Prostate gland (tissue), 2 donors: ENCODE measurements around the gene TMEM91. TPM values are rescaled to one million over a fixed set of nuclear protein-coding genes. Genes with fewer than 3 reads are reported as not detected.

Experiments
- DNase-seq: peaks from one replicate; pipeline ENCODE4 v3.0.0-alpha.2; 2019; ENCODE audit warnings: low spot score
- H3K27ac ChIP-seq, 2 donors: fragments of 200-600 bp; sonication (generic); 2 replicates each; pipeline ENCODE4 v1.5.1; 2017 to 2019
- H3K27me3 ChIP-seq: fragments of 200-600 bp; sonication (generic); replicated peaks from 2 replicates; pipeline ENCODE4 v1.5.1; 2019; ENCODE audit not compliant: insufficient read depth
- H3K36me3 ChIP-seq, 2 donors: fragments of 200-600 bp; sonication (generic); 1 replicate in 1 of 2; 2 replicates in 1 of 2; pipeline versions ENCODE4 v1.5.1 to v1.8.1; 2017 to 2019
- H3K4me1 ChIP-seq: fragments of 200-600 bp; sonication (generic); replicated peaks from 2 replicates; pipeline ENCODE4 v1.5.1; 2019
- H3K4me3 ChIP-seq, 2 donors: fragments of 200-600 bp; sonication (generic); 2 replicates each; pipeline ENCODE4 v1.5.1; 2017 to 2019
- H3K9me3 ChIP-seq: fragments of 200-600 bp; sonication (generic); 2 replicates; pipeline ENCODE4 v1.5.1; 2017
- CTCF ChIP-seq, 4 experiments: fragments of 200-600 bp in 2 of 4; fragments of 450-650 bp in 2 of 4; sonication (generic) in 2 of 4; IDR thresholded peaks; 1 replicate in 3 of 4; 2 replicates in 1 of 4; pipeline ENCODE4 v1.5.1; 2016 to 2019; ENCODE audit warnings: antibody characterized with exemption in 4 of 4, mild to moderate bottlenecking in 2 of 4, moderate library complexity in 2 of 4
- POLR2A ChIP-seq: fragments of 450-650 bp; IDR thresholded peaks from one replicate; pipeline ENCODE4 v1.6.1; 2016; ENCODE audit warnings: antibody characterized with exemption, mild to moderate bottlenecking
- POLR2AphosphoS5 ChIP-seq: sonication (generic); formaldehyde crosslinking; IDR thresholded peaks from one replicate; pipeline ENCODE4 v1.6.1; 2017; ENCODE audit warnings: antibody characterized with exemption
- WGBS: methylation state at CpG from one replicate; pipeline ENCODE4 v1.1.5; 2018; 5-methylcytosine and 5-hydroxymethylcytosine counted together
- intact Hi-C: fragments of 100-400 bp; cut with DNase I; formaldehyde crosslinking; loops from one replicate; pipeline ENCODE4 v1.14.2; 2022
- total RNA-seq, 2 donors: library from RNA; depleted of rRNA; stranded (reverse); fragments of >200 nt; gene quantifications; one replicate each; pipeline ENCODE4 v1.1.0, GENCODE V29; 2016

TMEM91 gene
- total RNA-seq, 2 donors from 2014 or later = 15.7 to 19.7 TPM

- Histone ChIP-seq H3K27ac (peak overlapping the region; percentile 39 to 79), H3K4me3 (peak overlapping the region; percentile 70 to 80), H3K9me3 (no peaks in the 10 kb centered on the region), H3K4me1 (peaks cover 5% of the 10 kb centered on the region), H3K36me3 (no peaks in the 10 kb centered on the region), H3K27me3 (no peaks in the 10 kb centered on the region)
- 8% methylated on average over 22 of the region's 22 CpGs for WGBS
- DNase-seq = no peak
- intact Hi-C loops = no loop called here
- no peak for TF ChIP-seq CTCF (IDR thresholded peaks at IDR 0.05)
- TF ChIP-seq POLR2A = no peak
- no peak for TF ChIP-seq POLR2AphosphoS5
These were observed 25.5 kb upstream of the TMEM91 start for GRCh38 chr19:41350735-41351338.

GRCh38 chr19:41351339-41352245 lies 24.7 kb upstream of the TMEM91 start:
- intact Hi-C loops = no loop called here
- Histone ChIP-seq H3K4me3 (peak overlapping the region; percentile 70 to 80), H3K36me3 (no peaks in the 10 kb centered on the region), H3K9me3 (no peaks in the 10 kb centered on the region), H3K4me1 (peaks cover 5% of the 10 kb centered on the region), H3K27ac (peak overlapping the region; percentile 39 to 79), H3K27me3 (no peaks in the 10 kb centered on the region)
- WGBS = under 1% methylated on average over 56 of the region's 58 CpGs
- TF ChIP-seq CTCF (IDR thresholded peaks at IDR 0.05) (peak in 1 of 4 experiments; percentile 13), POLR2AphosphoS5 (peak; percentile 14), POLR2A (no peak)
- DNase-seq = no peak

GRCh38 chr19:41352279-41352608 lies 24.1 kb upstream of the TMEM91 start:
- DNase-seq = no peak
- TF ChIP-seq POLR2A (no peak), POLR2AphosphoS5 (no peak), CTCF (IDR thresholded peaks at IDR 0.05) (no peak)
- intact Hi-C loops = no loop called here
- no peaks in the 10 kb centered on the region for H3K36me3 ChIP-seq
- H3K4me1 ChIP-seq = peaks cover 5% of the 10 kb centered on the region
- H3K27me3 ChIP-seq = no peaks in the 10 kb centered on the region
- H3K27ac ChIP-seq = peak overlapping the region; percentile 79 to 83
- under 1% methylated on average over 12 of the region's 12 CpGs for WGBS
- no peaks in the 10 kb centered on the region for H3K9me3 ChIP-seq
- H3K4me3 ChIP-seq = peak overlapping the region; percentile 70 to 80

- intact Hi-C loops = no loop called here
- TF ChIP-seq CTCF (IDR thresholded peaks at IDR 0.05) (peak in 3 of 4 experiments; percentile 29 to 50 (median 36)), POLR2AphosphoS5 (no peak)
- WGBS = under 1% methylated on average over 57 of the region's 71 CpGs
These were observed 23.5 kb upstream of the TMEM91 start for GRCh38 chr19:41352609-41353465.

More at GRCh38 chr19:41352609-41353465, 23.5 kb upstream of the TMEM91 start:
- no peaks in the 10 kb centered on the region for H3K36me3 ChIP-seq
- H3K4me3 ChIP-seq = peak overlapping the region; percentile 70 to 80
- H3K27ac ChIP-seq = peak overlapping the region; percentile 79 to 83
- no peaks in the 10 kb centered on the region for H3K9me3 ChIP-seq
- peak; percentile 38 for DNase-seq
- H3K27me3 ChIP-seq = no peaks in the 10 kb centered on the region
- H3K4me1 ChIP-seq = peaks cover 5% of the 10 kb centered on the region
